Measurements from ENCODE around the gene FAM180A. TPM values are rescaled to one million over a fixed set of nuclear protein-coding genes. Genes with fewer than 3 reads are reported as not detected.

Gene FAM180A
- total RNA-seq, 1 experiment from 2014 or later, result not detected

DNA sequence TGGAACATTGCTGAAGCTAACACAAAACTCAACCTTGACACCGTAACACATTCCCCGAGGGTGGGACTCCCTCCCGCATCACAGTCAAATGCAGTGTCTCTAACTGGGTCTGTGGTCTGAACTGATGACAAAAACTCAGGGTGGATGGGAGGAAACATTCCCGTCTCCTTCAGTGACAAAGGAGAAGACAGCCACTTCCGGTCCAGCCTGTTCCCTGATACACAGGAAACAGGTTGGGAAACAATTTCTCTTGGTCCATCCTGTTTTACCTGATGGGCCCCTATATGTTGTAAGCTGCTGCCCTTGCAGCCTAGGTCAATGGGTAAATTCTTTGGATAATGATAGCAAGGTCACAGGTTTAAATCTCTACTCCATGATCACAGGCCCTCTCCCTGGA lies 41.0 kb downstream of the FAM180A start:
- Histone ChIP-seq H3K4me2 (ENCODE audit: low read length) (peak overlapping the region; percentile 72), H3F3A (ENCODE audit: low read length, unreplicated experiment) (peaks cover 3% of the 10 kb centered on the region), H2AFZ (ENCODE audit: low read length) (peak overlapping the region; percentile 68), H3K4me3 (ENCODE audit: low read length) (peak overlapping the region; percentile 44; the same call in 1 of the 2 replicates), H3K9me2 (replicated peaks; ENCODE audit: low read length) (no peaks in the 10 kb centered on the region), H4K20me1 (ENCODE audit: low read length) (no peaks in the 10 kb centered on the region), H3K27ac (ENCODE audit: low read length) (peak overlapping the region; percentile 92), H3K4me1 (ENCODE audit: insufficient read depth, low read length) (peaks cover 19% of the 10 kb centered on the region), H3K79me2 (ENCODE audit: low read length) (no peaks in the 10 kb centered on the region), H3K9ac (ENCODE audit: low read length) (peak overlapping the region; percentile 48), H3K36me3 (ENCODE audit: low read depth, low read length) (no peaks in the 10 kb centered on the region), H3K9me3 (ENCODE audit: low read length) (no peaks in the 10 kb centered on the region), H3K27me3 (ENCODE audit: low read length) (no peaks in the 10 kb centered on the region)
- DNase-seq (peak; percentile 71), ATAC-seq (peak; percentile 21)
- no peak for TF ChIP-seq EZH2phosphoT487 (IDR thresholded peaks at IDR 0.05; ENCODE audit: borderline replicate concordance, low read length)
- TF ChIP-seq, protein P1, sequence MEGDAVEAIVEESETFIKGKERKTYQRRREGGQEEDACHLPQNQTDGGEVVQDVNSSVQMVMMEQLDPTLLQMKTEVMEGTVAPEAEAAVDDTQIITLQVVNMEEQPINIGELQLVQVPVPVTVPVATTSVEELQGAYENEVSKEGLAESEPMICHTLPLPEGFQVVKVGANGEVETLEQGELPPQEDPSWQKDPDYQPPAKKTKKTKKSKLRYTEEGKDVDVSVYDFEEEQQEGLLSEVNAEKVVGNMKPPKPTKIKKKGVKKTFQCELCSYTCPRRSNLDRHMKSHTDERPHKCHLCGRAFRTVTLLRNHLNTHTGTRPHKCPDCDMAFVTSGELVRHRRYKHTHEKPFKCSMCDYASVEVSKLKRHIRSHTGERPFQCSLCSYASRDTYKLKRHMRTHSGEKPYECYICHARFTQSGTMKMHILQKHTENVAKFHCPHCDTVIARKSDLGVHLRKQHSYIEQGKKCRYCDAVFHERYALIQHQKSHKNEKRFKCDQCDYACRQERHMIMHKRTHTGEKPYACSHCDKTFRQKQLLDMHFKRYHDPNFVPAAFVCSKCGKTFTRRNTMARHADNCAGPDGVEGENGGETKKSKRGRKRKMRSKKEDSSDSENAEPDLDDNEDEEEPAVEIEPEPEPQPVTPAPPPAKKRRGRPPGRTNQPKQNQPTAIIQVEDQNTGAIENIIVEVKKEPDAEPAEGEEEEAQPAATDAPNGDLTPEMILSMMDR (conservative IDR thresholded peaks at IDR 0.05; ENCODE audit: low read depth, low read length), result no peak
- TF ChIP-seq EZH2 (IDR thresholded peaks at IDR 0.05; ENCODE audit: low read length, unreplicated experiment), result no peak
- CTCF ChIA-PET, result interaction anchor here (1.0 kb wide), 1 partner anchor 35 kb away, joined by 3 read pairs; no protein-coding TSS in a partner anchor
- BruUV-seq (replicated peaks), result no TSS peak
- POLR2A ChIA-PET (ENCODE audit: unreplicated experiment), result no interaction called here
- intact Hi-C loops (cut with micrococcal nuclease), result no loop called here

DNA sequence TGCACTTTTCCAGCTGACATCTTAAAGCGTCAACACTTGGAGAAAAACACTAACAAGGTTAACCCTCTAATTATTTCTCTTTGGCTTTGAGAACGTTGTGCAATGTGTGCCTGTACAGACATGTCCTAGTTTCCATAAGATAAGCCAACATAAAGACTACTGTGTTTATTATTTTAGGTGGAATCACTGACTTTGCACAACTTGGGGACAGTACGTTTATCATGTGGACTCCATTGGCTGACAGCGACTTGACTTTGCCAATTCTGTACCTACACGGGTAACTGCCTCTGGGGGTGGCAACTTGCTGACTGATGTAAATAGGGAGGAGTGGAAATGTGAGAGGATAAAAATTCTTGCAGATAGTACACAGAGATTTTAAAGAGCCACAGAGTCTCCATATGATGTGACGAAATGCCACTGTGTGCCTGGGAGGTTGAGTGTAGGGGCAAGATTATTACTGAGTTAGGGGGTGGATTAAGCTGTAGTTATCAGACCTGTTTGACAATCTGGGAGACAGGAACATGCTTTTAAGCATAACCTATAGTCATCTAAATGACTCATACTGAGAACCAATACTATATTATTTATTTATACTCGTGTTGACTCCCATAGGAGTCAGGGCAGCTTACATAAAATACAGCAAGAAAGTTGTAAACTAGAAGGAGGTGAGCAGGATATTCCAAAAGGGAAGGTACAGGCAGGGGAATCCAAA lies 41.6 kb downstream of the FAM180A start:
- H3K79me2 ChIP-seq (ENCODE audit: low read length), result no peaks in the 10 kb centered on the region
- ChIA-PET CTCF (interaction anchor here (1.0 kb wide), 1 partner anchor 35 kb away, joined by 3 read pairs; no protein-coding TSS in a partner anchor), POLR2A (ENCODE audit: unreplicated experiment) (no interaction called here)
- no peak for TF ChIP-seq EZH2phosphoT487 (IDR thresholded peaks at IDR 0.05; ENCODE audit: borderline replicate concordance, low read length)
- DNase-seq, result peak; percentile 81
- H3K4me2 ChIP-seq (ENCODE audit: low read length), result peak overlapping the region; percentile 72
- H3K27ac ChIP-seq (ENCODE audit: low read length), result peak overlapping the region; percentile 92
- H3K4me1 ChIP-seq (ENCODE audit: insufficient read depth, low read length), result peaks cover 19% of the 10 kb centered on the region
- peak overlapping the region; percentile 44; the same call in 1 of the 2 replicates for H3K4me3 ChIP-seq (ENCODE audit: low read length)
- BruUV-seq (replicated peaks), result no TSS peak
- intact Hi-C loops (cut with micrococcal nuclease), result no loop called here
- peak overlapping the region; percentile 68 for H2AFZ ChIP-seq (ENCODE audit: low read length)
- H4K20me1 ChIP-seq (ENCODE audit: low read length), result no peaks in the 10 kb centered on the region
- H3K9ac ChIP-seq (ENCODE audit: low read length), result peak overlapping the region; percentile 48
- peaks cover 3% of the 10 kb centered on the region for H3F3A ChIP-seq (ENCODE audit: low read length, unreplicated experiment)
- H3K9me2 ChIP-seq (replicated peaks; ENCODE audit: low read length), result no peaks in the 10 kb centered on the region
- no peaks in the 10 kb centered on the region for H3K36me3 ChIP-seq (ENCODE audit: low read depth, low read length)
- H3K9me3 ChIP-seq (ENCODE audit: low read length), result no peaks in the 10 kb centered on the region
- peak; percentile 89 for ATAC-seq
- H3K27me3 ChIP-seq (ENCODE audit: low read length), result no peaks in the 10 kb centered on the region

DNA sequence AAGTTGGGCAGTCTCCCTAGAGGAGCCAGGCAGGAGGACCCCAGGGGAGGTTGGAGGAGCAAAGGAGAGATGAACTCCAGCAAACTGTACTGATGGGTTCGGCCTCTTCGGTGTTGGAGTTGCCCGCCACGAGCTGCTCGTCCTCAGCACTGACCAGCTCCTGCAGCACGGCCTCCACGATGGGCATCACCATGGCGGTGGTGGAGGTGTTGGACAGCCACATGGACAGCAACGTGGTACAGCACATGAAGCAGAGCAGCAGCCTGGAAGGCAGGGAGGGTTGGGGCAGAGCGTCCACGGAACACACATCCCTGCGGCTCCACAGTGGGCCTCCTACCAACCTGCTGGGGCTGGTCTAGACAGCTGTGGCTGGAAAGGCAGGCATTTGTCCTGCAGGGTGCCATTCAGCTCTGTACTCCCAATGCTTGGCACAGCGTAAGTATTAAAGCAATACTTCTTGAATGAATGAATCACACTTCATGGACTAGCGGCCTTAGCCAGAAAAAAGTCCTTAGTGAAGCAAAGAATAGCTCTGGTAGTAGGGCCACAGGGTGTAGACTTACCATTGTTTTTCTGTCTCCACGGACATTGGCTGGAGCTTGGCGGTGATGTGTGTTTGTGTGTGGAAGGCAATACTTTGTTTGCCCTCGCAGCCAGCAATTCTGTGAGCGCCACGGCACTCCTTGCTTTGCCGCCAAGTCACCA lies 42.4 kb downstream of the FAM180A start:
- TF ChIP-seq, protein P1 (conservative IDR thresholded peaks at IDR 0.05; ENCODE audit: low read depth, low read length), result no peak
- no peaks in the 10 kb centered on the region for H3K9me3 ChIP-seq (ENCODE audit: low read length)
- no peak overlapping the region for H3K9ac ChIP-seq (ENCODE audit: low read length)
- BruUV-seq (replicated peaks), result no TSS peak
- DNase-seq, result no peak
- H3K27me3 ChIP-seq (ENCODE audit: low read length), result no peaks in the 10 kb centered on the region
- no peak overlapping the region for H2AFZ ChIP-seq (ENCODE audit: low read length)
- H3K4me2 ChIP-seq (ENCODE audit: low read length), result 0 out of 2 replicates have a peak overlapping the region, but pooled peaks have one; percentile 41
- H3K9me2 ChIP-seq (replicated peaks; ENCODE audit: low read length), result no peaks in the 10 kb centered on the region
- ATAC-seq, result no peak
- peak overlapping the region; percentile 92 for H3K27ac ChIP-seq (ENCODE audit: low read length)
- no peaks in the 10 kb centered on the region for H3K36me3 ChIP-seq (ENCODE audit: low read depth, low read length)
- ChIA-PET CTCF (no interaction called here), POLR2A (ENCODE audit: unreplicated experiment) (no interaction called here)
- no peak overlapping the region for H3K4me3 ChIP-seq (ENCODE audit: low read length)
- no peaks in the 10 kb centered on the region for H4K20me1 ChIP-seq (ENCODE audit: low read length)
- peaks cover 3% of the 10 kb centered on the region for H3F3A ChIP-seq (ENCODE audit: low read length, unreplicated experiment)
- H3K79me2 ChIP-seq (ENCODE audit: low read length), result no peaks in the 10 kb centered on the region
- intact Hi-C loops (cut with micrococcal nuclease), result no loop called here
- H3K4me1 ChIP-seq (ENCODE audit: insufficient read depth, low read length), result peaks cover 19% of the 10 kb centered on the region

All from PC-3 (cell line).